Panc1 (cell line): ENCODE measurements around the gene GUK1.

Experiments used
- POLR2AphosphoS5 ChIP-seq: IDR thresholded peaks from 2 replicates; pipeline ENCODE4 v1.6.1; 2012; ENCODE audit warnings: mild to moderate bottlenecking, low read depth, low read length, moderate library complexity
- SIN3A ChIP-seq: IDR thresholded peaks from 2 replicates; pipeline ENCODE4 v1.6.1; 2012; ENCODE audit warnings: low read depth, mild to moderate bottlenecking, low read length, moderate library complexity, borderline replicate concordance; ENCODE audit not compliant: insufficient read depth
- TF ChIP-seq, protein P1 (sequence below): fragments of 450-650 bp; IDR thresholded peaks from 2 replicates; pipeline ENCODE4 v1.5.1; 2017; ENCODE audit warnings: mild to moderate bottlenecking

DNA sequence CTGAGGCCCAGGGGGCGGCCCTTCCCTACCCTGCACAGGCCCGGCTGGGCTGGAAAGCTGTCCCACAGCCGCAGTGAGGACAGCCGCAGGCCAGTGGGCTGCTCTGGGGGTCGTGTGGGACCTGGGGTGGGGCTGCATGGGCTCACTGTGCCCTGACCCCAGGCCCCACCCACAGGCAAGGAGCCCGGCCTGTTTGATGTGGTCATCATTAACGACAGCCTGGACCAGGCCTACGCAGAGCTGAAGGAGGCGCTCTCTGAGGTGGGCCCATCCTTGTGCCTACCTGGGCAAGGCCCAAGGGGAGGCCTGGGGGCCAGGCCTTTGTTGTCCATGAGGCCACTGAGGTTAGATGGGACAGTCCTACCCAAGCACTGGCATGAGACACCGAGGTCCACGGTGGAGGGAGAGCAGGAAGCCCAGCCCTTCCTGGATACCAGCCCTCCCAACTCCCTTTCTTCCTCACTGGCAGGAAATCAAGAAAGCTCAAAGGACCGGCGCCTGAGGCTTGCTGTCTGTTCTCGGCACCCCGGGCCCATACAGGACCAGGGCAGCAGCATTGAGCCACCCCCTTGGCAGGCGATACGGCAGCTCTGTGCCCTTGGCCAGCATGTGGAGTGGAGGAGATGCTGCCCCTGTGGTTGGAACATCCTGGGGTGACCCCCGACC lies 8.2 kb downstream of the GUK1 start:
- TF ChIP-seq, protein P1, sequence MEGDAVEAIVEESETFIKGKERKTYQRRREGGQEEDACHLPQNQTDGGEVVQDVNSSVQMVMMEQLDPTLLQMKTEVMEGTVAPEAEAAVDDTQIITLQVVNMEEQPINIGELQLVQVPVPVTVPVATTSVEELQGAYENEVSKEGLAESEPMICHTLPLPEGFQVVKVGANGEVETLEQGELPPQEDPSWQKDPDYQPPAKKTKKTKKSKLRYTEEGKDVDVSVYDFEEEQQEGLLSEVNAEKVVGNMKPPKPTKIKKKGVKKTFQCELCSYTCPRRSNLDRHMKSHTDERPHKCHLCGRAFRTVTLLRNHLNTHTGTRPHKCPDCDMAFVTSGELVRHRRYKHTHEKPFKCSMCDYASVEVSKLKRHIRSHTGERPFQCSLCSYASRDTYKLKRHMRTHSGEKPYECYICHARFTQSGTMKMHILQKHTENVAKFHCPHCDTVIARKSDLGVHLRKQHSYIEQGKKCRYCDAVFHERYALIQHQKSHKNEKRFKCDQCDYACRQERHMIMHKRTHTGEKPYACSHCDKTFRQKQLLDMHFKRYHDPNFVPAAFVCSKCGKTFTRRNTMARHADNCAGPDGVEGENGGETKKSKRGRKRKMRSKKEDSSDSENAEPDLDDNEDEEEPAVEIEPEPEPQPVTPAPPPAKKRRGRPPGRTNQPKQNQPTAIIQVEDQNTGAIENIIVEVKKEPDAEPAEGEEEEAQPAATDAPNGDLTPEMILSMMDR, result no peak
- TF ChIP-seq POLR2AphosphoS5, result no peak
- no peak for TF ChIP-seq SIN3A
